Activated naive CD4-positive, alpha-beta T cell treated with anti-CD3 and anti-CD28 coated beads, Interleukin-2, amount 50 U/mL, for 24 hours (primary cell): ENCODE results near the gene YY1AP1.
A peak's percentile ranks its signal among the peaks of the same experiment; 100 is the strongest.
"Not testable (repeated sequence)": the region's sequence is repeated elsewhere in the genome, so short reads cannot be mapped to it uniquely, and the experiment has no call there.

Experiments used
- H3K27ac Mint-ChIP-seq: one replicate; pipeline ENCODE4 v1.8.0; 2021; ENCODE audit warnings: mild to moderate bottlenecking, mixed read lengths
- H3K27me3 Mint-ChIP-seq: one replicate; pipeline ENCODE4 v1.8.0; 2021; ENCODE audit warnings: mixed read lengths
- H3K36me3 Mint-ChIP-seq: one replicate; pipeline ENCODE4 v1.8.0; 2021; ENCODE audit warnings: mixed read lengths
- H3K4me1 Mint-ChIP-seq: one replicate; pipeline ENCODE4 v1.8.0; 2021; ENCODE audit warnings: mixed read lengths
- H3K4me3 Mint-ChIP-seq: one replicate; pipeline ENCODE4 v1.8.0; 2021; ENCODE audit warnings: mild to moderate bottlenecking, mixed read lengths
- H3K9me3 Mint-ChIP-seq: one replicate; pipeline ENCODE4 v1.8.0; 2021; ENCODE audit warnings: mixed read lengths

The YY1AP1 gene, protein sequence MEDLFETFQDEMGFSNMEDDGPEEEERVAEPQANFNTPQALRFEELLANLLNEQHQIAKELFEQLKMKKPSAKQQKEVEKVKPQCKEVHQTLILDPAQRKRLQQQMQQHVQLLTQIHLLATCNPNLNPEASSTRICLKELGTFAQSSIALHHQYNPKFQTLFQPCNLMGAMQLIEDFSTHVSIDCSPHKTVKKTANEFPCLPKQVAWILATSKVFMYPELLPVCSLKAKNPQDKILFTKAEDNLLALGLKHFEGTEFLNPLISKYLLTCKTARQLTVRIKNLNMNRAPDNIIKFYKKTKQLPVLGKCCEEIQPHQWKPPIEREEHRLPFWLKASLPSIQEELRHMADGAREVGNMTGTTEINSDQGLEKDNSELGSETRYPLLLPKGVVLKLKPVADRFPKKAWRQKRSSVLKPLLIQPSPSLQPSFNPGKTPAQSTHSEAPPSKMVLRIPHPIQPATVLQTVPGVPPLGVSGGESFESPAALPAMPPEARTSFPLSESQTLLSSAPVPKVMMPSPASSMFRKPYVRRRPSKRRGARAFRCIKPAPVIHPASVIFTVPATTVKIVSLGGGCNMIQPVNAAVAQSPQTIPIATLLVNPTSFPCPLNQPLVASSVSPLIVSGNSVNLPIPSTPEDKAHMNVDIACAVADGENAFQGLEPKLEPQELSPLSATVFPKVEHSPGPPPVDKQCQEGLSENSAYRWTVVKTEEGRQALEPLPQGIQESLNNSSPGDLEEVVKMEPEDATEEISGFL

DNA sequence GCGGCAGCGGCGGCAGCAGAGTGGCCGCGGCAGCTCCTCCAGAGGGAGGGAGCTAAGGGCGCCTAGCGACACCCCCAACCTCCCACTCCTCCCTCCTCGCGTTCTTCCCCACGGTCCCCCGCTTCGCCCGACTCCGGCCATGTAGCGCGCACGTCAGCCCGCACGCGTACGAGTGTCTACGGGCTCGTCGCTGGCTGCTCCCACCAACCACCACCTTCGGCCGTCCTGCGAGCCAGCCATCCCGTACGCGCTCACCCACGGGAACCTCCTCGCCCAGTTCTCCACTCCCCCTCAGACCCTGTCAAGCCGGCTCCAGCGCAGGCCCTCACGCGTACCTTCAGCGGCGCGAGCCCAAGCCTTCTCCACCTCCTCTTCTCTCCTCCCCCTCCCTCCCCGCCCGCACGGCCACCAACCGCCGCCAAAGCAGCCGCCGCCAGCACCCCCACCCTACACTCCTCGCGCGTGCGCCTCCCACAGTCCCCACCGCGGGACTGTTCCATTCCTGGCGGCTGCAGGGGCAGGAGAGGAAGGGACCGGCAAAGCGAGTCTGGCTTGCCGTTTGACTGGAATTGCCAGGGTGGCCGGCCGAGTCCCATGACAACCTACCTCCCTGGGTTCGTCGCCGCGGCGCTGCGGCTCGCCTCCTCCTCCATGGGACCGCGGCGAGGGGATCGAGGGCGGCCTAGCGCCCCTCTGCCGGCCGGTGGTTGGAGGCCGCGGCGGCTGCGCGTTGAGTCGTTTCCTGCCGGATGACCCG, at the start of gene YY1AP1:
Gene YY1AP1 (minus strand): TSS at position 451 of the 757 bp plus-strand sequence. CDS start 8,338 bp downstream, outside the sequence.
- no peaks in the 10 kb centered on the region for H3K27me3 Mint-ChIP-seq
- H3K27ac Mint-ChIP-seq = peak within 1 kb of the TSS; percentile 94
- H3K36me3 Mint-ChIP-seq = peaks cover 20% of the 10 kb centered on the region
- H3K9me3 Mint-ChIP-seq = no peaks in the 10 kb centered on the region
- H3K4me3 Mint-ChIP-seq = peak within 1 kb of the TSS; percentile 98
- H3K4me1 Mint-ChIP-seq = peaks cover 73% of the 10 kb centered on the region

- H3K4me1 Mint-ChIP-seq = peaks cover 6% of the 10 kb centered on the region
- H3K27ac Mint-ChIP-seq = peak overlapping the region; percentile 30
- H3K36me3 Mint-ChIP-seq = peaks cover 6% of the 10 kb centered on the region
- no peaks in the 10 kb centered on the region for H3K27me3 Mint-ChIP-seq
- no peak overlapping the region for H3K4me3 Mint-ChIP-seq
- no peaks in the 10 kb centered on the region for H3K9me3 Mint-ChIP-seq
These were observed 40.7 kb upstream of the YY1AP1 start for GRCh38 chr1:155729031-155729898.

DNA sequence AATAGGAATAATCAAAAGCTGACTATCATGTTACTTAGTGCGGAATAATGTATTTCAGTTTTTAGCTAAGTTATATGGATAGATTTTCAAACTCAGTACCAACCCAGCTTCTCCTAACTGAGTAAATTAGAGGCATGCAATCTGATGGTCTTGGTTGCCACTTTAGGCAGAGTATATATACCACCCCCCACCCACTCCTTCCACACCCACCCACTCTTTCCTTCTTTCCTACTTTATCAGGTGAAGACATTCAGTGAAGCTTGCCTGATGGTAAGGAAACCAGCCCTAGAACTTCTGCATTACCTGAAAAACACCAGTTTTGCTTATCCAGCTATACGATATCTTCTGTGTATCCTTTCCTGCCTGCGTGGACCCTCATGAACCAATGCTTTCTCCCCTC, 36.6 kb upstream of the YY1AP1 start:
- peaks cover 6% of the 10 kb centered on the region for H3K4me1 Mint-ChIP-seq
- no peaks in the 10 kb centered on the region for H3K9me3 Mint-ChIP-seq
- peaks cover 5% of the 10 kb centered on the region for H3K36me3 Mint-ChIP-seq
- H3K27ac Mint-ChIP-seq = no peak overlapping the region
- no peaks in the 10 kb centered on the region for H3K27me3 Mint-ChIP-seq
- H3K4me3 Mint-ChIP-seq = no peak overlapping the region

DNA sequence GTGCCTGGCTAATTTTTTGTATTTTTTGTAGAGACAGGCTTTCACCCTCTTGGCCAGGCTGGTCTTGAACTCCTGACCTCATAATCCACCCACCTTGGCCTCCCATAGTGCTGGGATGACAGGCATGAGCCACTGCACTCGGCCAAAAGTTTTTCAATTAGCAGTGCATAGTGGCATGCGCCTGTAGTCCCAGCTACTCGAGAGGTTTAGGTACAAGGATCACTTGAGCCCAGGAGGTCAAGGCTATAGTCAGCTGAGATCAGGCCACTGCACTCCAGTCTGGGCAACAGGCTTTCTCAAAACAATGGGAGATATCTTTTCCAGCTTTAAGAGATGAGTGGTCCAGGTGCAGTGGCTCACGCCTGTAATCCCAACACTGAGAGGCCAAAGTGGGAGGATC, 31.1 kb upstream of the YY1AP1 start:
- H3K27ac Mint-ChIP-seq = no peak overlapping the region
- peaks cover 3% of the 10 kb centered on the region for H3K36me3 Mint-ChIP-seq
- H3K9me3 Mint-ChIP-seq = no peaks in the 10 kb centered on the region
- H3K4me1 Mint-ChIP-seq = peaks cover 8% of the 10 kb centered on the region
- H3K27me3 Mint-ChIP-seq = no peaks in the 10 kb centered on the region
- H3K4me3 Mint-ChIP-seq = no peak overlapping the region

DNA sequence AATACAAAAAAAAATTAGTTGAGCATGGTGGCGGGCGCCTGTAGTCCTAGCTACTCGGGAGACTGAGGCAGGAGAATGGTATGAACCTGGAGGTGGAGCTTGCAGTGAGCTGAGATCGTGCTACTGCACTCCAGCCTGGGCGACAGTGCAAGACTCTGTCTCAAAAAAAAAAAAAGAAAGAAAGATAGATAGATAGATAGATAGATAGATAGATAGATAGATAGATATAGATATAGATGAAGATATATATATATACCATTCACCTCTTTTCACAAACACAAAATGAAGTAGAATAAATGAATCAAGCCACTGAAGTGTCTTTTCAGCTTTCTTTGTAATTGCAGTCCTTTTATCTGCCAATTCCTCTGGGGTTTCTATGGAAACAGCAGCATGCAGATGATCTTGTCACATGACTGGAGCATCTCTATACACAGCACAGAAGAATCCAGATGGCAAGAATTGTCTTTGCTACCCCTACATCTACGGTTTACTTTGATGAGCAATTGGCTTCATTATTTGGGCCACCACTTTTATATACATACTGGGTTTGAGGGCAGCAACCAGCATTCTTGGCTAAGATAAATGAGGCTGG, 30.0 kb upstream of the YY1AP1 start:
- not testable (repeated sequence) for H3K4me3 Mint-ChIP-seq, H3K27me3 Mint-ChIP-seq, H3K36me3 Mint-ChIP-seq, H3K9me3 Mint-ChIP-seq, H3K27ac Mint-ChIP-seq, H3K4me1 Mint-ChIP-seq

DNA sequence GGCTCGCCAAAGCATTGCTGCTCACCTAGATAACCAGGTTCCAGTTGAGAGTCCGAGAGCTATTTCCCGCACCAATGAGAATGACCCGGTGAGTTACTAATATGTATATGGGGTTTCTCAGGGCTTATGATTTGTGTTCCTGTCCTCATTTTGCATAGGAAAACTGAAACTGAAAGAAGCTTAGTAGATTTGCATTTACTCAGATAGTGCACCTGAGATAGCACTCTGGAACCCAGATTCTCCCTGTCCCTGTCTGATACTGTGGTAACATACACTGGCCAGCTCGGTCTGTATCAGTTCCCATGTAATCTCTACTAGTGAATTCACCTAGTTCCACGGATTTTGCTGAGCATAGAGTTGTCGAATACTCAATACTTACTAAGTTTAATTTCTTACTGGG, 28.5 kb upstream of the YY1AP1 start:
- H3K36me3 Mint-ChIP-seq = peaks cover 6% of the 10 kb centered on the region
- no peaks in the 10 kb centered on the region for H3K27me3 Mint-ChIP-seq
- peaks cover 8% of the 10 kb centered on the region for H3K4me1 Mint-ChIP-seq
- no peak overlapping the region for H3K27ac Mint-ChIP-seq
- H3K4me3 Mint-ChIP-seq = no peak overlapping the region
- no peaks in the 10 kb centered on the region for H3K9me3 Mint-ChIP-seq

GRCh38 chr1:155715777-155716176, 27.2 kb upstream of the YY1AP1 start:
- Mint-ChIP-seq H3K9me3 (no peaks in the 10 kb centered on the region), H3K4me3 (no peak overlapping the region), H3K36me3 (peaks cover 3% of the 10 kb centered on the region), H3K27me3 (no peaks in the 10 kb centered on the region), H3K27ac (no peak overlapping the region), H3K4me1 (peaks cover 8% of the 10 kb centered on the region)

DNA sequence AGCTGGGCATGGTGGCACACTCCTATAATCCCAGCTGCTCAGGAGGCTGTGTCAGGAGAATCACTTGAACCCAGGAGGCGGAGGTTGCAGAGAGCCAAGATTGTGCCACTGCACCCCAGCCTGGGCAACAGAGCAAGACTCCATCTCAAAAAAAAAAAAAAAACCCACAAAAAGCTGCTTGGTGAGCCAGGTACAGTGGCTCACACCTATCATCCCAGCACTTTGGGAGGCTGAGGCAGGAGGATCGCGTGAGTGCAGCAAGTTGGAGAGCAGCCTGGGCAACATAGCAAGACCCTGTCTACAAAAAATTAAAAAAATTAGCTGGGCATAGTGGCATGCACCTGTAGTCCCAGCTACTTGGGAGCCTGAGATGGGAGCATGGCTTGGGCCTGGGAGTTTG, 26.5 kb upstream of the YY1AP1 start:
- H3K27ac Mint-ChIP-seq, H3K4me1 Mint-ChIP-seq, H3K4me3 Mint-ChIP-seq, H3K9me3 Mint-ChIP-seq, H3K36me3 Mint-ChIP-seq, H3K27me3 Mint-ChIP-seq: not testable (repeated sequence)

GRCh38 chr1:155713075-155713474, 24.5 kb upstream of the YY1AP1 start:
- H3K4me3 Mint-ChIP-seq = no peak overlapping the region
- peaks cover 11% of the 10 kb centered on the region for H3K4me1 Mint-ChIP-seq
- H3K27ac Mint-ChIP-seq = no peak overlapping the region
- no peaks in the 10 kb centered on the region for H3K27me3 Mint-ChIP-seq
- peaks cover 7% of the 10 kb centered on the region for H3K36me3 Mint-ChIP-seq
- H3K9me3 Mint-ChIP-seq = no peaks in the 10 kb centered on the region

DNA sequence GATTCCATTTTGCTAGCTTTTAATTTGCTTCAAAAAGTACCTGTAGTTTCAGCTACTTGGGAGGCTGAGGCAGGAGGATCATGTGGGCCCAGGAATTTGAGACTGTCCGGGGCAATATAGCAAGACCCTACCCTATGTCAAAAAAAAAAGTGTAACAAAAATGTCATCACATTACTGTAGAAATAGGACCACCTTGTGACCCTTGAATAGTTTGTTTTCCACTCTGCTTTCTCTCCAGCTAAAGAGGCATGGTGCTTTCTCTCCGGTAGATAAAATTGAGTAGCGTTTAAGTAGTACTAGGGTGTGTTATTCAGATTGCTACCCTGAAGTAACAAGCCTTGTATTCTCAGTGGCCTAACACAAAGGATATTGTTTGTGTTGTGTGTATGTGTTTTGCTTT, 24.1 kb upstream of the YY1AP1 start:
- H3K4me3 Mint-ChIP-seq, H3K27ac Mint-ChIP-seq, H3K9me3 Mint-ChIP-seq, H3K27me3 Mint-ChIP-seq, H3K36me3 Mint-ChIP-seq: not testable (repeated sequence)
- peaks cover 15% of the 10 kb centered on the region for H3K4me1 Mint-ChIP-seq

DNA sequence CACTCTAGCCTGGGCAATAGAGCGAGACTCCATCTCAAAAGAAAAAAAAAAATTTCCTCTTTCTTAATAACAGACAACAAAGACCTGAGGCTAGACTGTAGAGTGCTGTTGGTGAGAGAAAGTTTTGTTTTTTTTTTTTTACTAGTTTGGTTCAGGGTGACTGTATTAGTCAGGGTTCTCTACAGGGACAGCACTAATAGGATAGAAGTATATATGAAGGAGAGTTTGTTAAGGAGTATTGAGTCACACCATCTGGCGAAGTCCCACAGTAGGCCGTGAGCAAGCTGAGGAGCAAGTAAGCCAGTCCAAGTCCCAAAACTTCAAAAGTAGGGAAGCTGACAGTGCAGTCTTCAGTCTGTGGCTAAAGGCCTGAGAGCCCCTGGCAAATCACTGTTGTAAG, 22.9 kb upstream of the YY1AP1 start:
- H3K4me3 Mint-ChIP-seq, H3K27me3 Mint-ChIP-seq, H3K36me3 Mint-ChIP-seq, H3K9me3 Mint-ChIP-seq, H3K27ac Mint-ChIP-seq: not testable (repeated sequence)
- H3K4me1 Mint-ChIP-seq = peaks cover 15% of the 10 kb centered on the region

- H3K9me3 Mint-ChIP-seq = no peaks in the 10 kb centered on the region
- peaks cover 23% of the 10 kb centered on the region for H3K4me1 Mint-ChIP-seq
- no peaks in the 10 kb centered on the region for H3K27me3 Mint-ChIP-seq
- peaks cover 11% of the 10 kb centered on the region for H3K36me3 Mint-ChIP-seq
- H3K4me3 Mint-ChIP-seq = no peak overlapping the region
- no peak overlapping the region for H3K27ac Mint-ChIP-seq
These were observed 20.8 kb upstream of the YY1AP1 start for GRCh38 chr1:155709391-155709790.

- H3K4me3 Mint-ChIP-seq = no peak overlapping the region
- no peak overlapping the region for H3K27ac Mint-ChIP-seq
- H3K9me3 Mint-ChIP-seq = no peaks in the 10 kb centered on the region
- H3K27me3 Mint-ChIP-seq = no peaks in the 10 kb centered on the region
- H3K36me3 Mint-ChIP-seq = peaks cover 8% of the 10 kb centered on the region
- H3K4me1 Mint-ChIP-seq = peaks cover 38% of the 10 kb centered on the region
These were observed 17.6 kb upstream of the YY1AP1 start for GRCh38 chr1:155706139-155706538.

DNA sequence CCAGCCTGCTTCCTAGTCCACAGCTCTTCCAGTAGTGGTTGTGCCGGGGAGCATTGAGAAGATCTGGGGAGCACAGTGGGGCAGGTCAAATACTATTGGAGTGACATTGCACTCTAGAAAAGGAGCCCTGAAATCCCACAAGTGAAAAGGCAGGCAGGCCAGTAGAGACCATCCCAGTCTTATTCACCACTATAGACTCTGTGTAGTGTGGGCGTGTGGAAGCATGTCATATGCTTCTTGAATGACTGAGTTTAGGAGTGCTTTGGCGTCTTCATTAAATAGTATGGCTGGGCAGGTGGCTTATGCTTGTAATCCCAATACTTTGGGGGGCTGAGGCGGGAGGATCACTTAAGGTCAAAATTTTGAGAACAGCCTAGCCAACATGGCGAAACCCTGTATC, 15.8 kb upstream of the YY1AP1 start:
- not testable (repeated sequence) for H3K36me3 Mint-ChIP-seq, H3K4me3 Mint-ChIP-seq, H3K27me3 Mint-ChIP-seq, H3K9me3 Mint-ChIP-seq, H3K27ac Mint-ChIP-seq
- H3K4me1 Mint-ChIP-seq = peaks cover 44% of the 10 kb centered on the region

DNA sequence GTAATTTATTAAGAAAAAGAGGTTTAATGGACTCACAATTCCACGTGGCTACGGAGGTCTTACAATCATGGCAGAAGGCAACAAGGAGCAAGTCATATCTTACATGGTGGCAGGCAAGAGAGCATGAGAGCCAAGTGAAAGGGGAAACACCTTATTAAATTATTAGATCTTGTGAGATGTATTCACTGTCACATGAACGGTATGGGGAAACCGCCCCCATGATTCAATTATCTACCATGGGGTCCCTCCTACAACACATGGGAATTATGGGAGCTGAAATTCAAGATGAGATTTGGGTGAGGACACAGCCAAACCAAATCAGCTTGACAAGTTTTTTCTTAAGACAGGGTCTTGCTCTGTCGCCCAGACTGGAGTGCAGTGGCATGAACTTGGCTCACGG, 14.6 kb upstream of the YY1AP1 start:
- Mint-ChIP-seq H3K4me3 (no peak overlapping the region), H3K9me3 (no peaks in the 10 kb centered on the region), H3K27ac (peak overlapping the region; percentile 14), H3K4me1 (peaks cover 48% of the 10 kb centered on the region), H3K36me3 (peaks cover 4% of the 10 kb centered on the region), H3K27me3 (no peaks in the 10 kb centered on the region)
